ENCODE measurements around the gene CPD.
A peak's percentile ranks its signal among the peaks of the same experiment; 100 is the strongest.

CPD gene

DNA sequence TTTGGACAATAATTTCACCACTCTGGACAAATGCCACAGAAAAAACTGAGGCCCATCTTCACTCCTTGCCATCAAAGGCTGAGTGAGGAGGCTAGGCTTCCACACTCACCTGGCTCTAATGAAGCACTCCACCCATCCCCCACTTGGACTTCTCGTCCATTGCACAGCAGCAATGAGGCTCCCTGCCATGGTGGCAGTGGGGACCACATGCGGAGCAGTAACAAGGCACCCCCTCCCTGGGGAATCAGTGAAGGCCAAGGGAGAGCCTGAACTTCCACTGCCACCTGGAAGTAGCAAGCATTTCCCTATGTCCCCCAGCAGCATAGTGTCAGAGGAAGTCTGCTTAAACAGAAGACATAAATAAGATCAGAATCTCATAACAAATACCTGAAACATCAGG is 96.5 kb downstream of the CPD start:
- Histone ChIP-seq H4K91ac (ENCODE audit: low read depth, low read length) (no peak overlapping the region), H3K14ac (ENCODE audit: low read length) (no peak overlapping the region), H3K79me2 (ENCODE audit: control insufficient read depth, insufficient read depth, low read length, poor library complexity) (peaks cover 6% of the 10 kb centered on the region)

DNA sequence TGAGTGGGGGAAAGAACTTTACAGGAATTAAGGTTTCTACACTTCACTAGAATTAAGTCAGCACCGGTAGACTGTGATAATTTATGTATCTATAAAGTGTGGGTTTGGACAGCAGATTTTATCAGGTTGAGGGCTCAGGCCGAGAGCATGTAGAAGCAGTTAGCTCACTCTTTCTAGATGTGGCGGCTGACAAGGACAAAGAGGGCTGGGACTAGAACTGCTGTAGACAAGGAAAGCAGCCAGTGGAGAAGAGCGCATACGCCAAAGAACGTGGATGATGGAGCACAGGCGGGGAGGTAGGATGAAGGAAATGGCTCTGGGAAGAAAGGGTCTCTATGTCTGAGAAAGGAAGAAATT is 98.0 kb downstream of the CPD start:
- Histone ChIP-seq H3K27ac (ENCODE audit: low read depth, low read length) (no peak overlapping the region), H3K9me3 (ENCODE audit: insufficient read depth, low read depth, low read length) (no peaks in the 10 kb centered on the region), H3K18ac (ENCODE audit: low read length) (no peak overlapping the region), H3K4ac (ENCODE audit: low read depth, low read length) (peak overlapping the region; percentile 29), H4K8ac (ENCODE audit: low read depth, low read length) (peak overlapping the region; percentile 93), H3K36me3 (ENCODE audit: control insufficient read depth in 1 of 2, insufficient read depth in 2 of 2, low read length in 2 of 2) (peaks cover 10 to 12% of the 10 kb centered on the region in 2 experiments), H4K12ac (ENCODE audit: low read depth, low read length) (peak overlapping the region; percentile 82), H2BK120ac (ENCODE audit: insufficient read depth, low read length, poor library complexity) (peak overlapping the region; percentile 12), H2AK5ac (ENCODE audit: low read length) (no peak overlapping the region), H2BK12ac (ENCODE audit: low read length) (no peak overlapping the region), H4K91ac (ENCODE audit: low read depth, low read length) (peak overlapping the region; percentile 50), H3K4me1 (ENCODE audit: control insufficient read depth in 1 of 2, insufficient read depth in 2 of 2, low read length in 2 of 2) (no peaks in the 10 kb centered on the region), H3K79me2 (ENCODE audit: control insufficient read depth, insufficient read depth, low read length, poor library complexity) (peaks cover 6% of the 10 kb centered on the region), H3K14ac (ENCODE audit: low read length) (no peak overlapping the region), H2AFZ (ENCODE audit: insufficient read depth, low read length, poor library complexity) (peak overlapping the region; percentile 65), H3K27me3 (ENCODE audit: insufficient read depth, low read length) (no peaks in the 10 kb centered on the region), H3K4me2 (ENCODE audit: low read length) (peak overlapping the region; percentile 52), H3K23ac (ENCODE audit: low read length) (no peak overlapping the region), H3K9ac (ENCODE audit: low read length) (no peak overlapping the region), H3K79me1 (ENCODE audit: low read length) (peaks cover 9% of the 10 kb centered on the region), H3K4me3 (ENCODE audit: low read depth, low read length) (no peak overlapping the region), H2BK5ac (ENCODE audit: low read depth, low read length, poor library complexity) (no peak overlapping the region)
- WGBS (ENCODE audit: extremely low coverage, insufficient coverage, insufficient read length): no CpG with 5 or more reads among the region's 7 CpGs
- DNase-seq: peak in 1 of 2 donors; percentile 11

More for the DNA sequence above, 96.5 kb downstream of the CPD start:
- Histone ChIP-seq H3K9me3 (ENCODE audit: insufficient read depth, low read depth, low read length) (no peaks in the 10 kb centered on the region), H3K4me2 (ENCODE audit: low read length) (no peak overlapping the region), H2AFZ (ENCODE audit: insufficient read depth, low read length, poor library complexity) (no peak overlapping the region), H3K4me1 (ENCODE audit: control insufficient read depth in 1 of 2, insufficient read depth in 2 of 2, low read length in 2 of 2) (no peaks in the 10 kb centered on the region), H2BK12ac (ENCODE audit: low read length) (no peak overlapping the region), H3K9ac (ENCODE audit: low read length) (no peak overlapping the region), H3K4me3 (ENCODE audit: low read depth, low read length) (no peak overlapping the region), H3K79me1 (ENCODE audit: low read length) (peaks cover 9% of the 10 kb centered on the region), H3K23ac (ENCODE audit: low read length) (no peak overlapping the region), H3K36me3 (ENCODE audit: control insufficient read depth in 1 of 2, insufficient read depth in 2 of 2, low read length in 2 of 2) (peaks cover 4 to 8% of the 10 kb centered on the region in 2 experiments), H2BK5ac (ENCODE audit: low read depth, low read length, poor library complexity) (no peak overlapping the region), H2AK5ac (ENCODE audit: low read length) (peak overlapping the region; percentile 94), H3K4ac (ENCODE audit: low read depth, low read length) (no peak overlapping the region), H4K12ac (ENCODE audit: low read depth, low read length) (no peak overlapping the region), H3K18ac (ENCODE audit: low read length) (no peak overlapping the region), H4K8ac (ENCODE audit: low read depth, low read length) (peak overlapping the region; percentile 29), H3K27ac (ENCODE audit: low read depth, low read length) (no peak overlapping the region), H2BK120ac (ENCODE audit: insufficient read depth, low read length, poor library complexity) (no peak overlapping the region), H3K27me3 (ENCODE audit: insufficient read depth, low read length) (no peaks in the 10 kb centered on the region)
- no peak for DNase-seq
- WGBS (ENCODE audit: extremely low coverage, insufficient coverage, insufficient read length): no CpG with 5 or more reads among the region's 2 CpGs

DNA sequence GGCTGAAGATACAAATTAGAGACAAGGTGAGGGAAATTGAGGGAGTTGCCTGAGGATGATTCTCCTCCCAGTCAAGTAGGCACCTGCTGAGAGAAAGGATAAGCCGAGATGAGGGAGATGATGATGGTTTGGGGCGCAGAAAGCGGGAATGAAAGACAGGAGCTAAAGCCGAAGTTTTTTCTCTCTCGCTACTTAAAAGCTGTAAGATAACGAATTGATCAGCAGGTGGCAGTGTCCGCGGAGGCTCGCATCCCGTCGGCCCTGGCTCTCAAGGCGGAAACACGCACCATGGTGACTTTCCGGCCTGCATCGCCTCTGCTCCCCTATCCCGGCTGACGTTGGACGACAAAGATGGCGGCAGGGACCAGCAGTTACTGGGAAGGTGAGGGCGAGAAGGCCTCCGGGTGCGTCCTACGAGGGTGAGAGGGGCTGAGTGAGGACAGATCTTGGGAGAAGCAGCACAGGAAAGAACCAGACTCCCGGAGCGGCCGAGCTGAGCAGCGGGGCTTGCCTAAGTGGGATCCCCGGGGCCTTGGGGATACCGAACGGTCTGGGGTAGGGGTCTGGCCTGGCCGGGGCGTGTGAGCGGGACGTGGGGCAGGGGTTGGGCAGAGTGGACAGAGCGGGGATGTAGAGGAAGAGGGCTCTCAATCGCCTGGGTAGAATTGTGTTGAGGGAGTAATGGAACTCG is 98.5 kb downstream of the CPD start, which contains the start of gene GOSR1:
GOSR1 (plus strand) TSS at position 326 of the 691 bp plus-strand sequence; CDS start at position 352, 26 bp downstream.
- H2AK5ac ChIP-seq (ENCODE audit: low read length): peak within 1 kb of the TSS; percentile 5
- peak within 1 kb of the TSS; percentile 80 for H2AFZ ChIP-seq (ENCODE audit: insufficient read depth, low read length, poor library complexity)
- peaks cover 6% of the 10 kb centered on the region for H3K79me2 ChIP-seq (ENCODE audit: control insufficient read depth, insufficient read depth, low read length, poor library complexity)
- peak within 1 kb of the TSS; percentile 44 for H3K14ac ChIP-seq (ENCODE audit: low read length)
- H3K4me2 ChIP-seq (ENCODE audit: low read length): peak within 1 kb of the TSS; percentile 70
- H3K18ac ChIP-seq (ENCODE audit: low read length): peak within 1 kb of the TSS; percentile 60
- no peaks in the 10 kb centered on the region for H3K4me1 ChIP-seq (ENCODE audit: control insufficient read depth in 1 of 2, insufficient read depth in 2 of 2, low read length in 2 of 2)
- peak within 1 kb of the TSS; percentile 78 for H4K91ac ChIP-seq (ENCODE audit: low read depth, low read length)
- peaks cover 9% of the 10 kb centered on the region for H3K79me1 ChIP-seq (ENCODE audit: low read length)
- peak within 1 kb of the TSS; percentile 64 for H3K4ac ChIP-seq (ENCODE audit: low read depth, low read length)
- peak; percentile 95 to 99 for DNase-seq
- H3K4me3 ChIP-seq (ENCODE audit: low read depth, low read length): peak within 1 kb of the TSS; percentile 85
- no peak within 1 kb of the TSS for H3K23ac ChIP-seq (ENCODE audit: low read length)
- H3K36me3 ChIP-seq (ENCODE audit: control insufficient read depth in 1 of 2, insufficient read depth in 2 of 2, low read length in 2 of 2): peaks cover 11 to 12% of the 10 kb centered on the region in 2 experiments
- peak within 1 kb of the TSS; percentile 82 for H4K12ac ChIP-seq (ENCODE audit: low read depth, low read length)
- no peaks in the 10 kb centered on the region for H3K9me3 ChIP-seq (ENCODE audit: insufficient read depth, low read depth, low read length)
- H2BK5ac ChIP-seq (ENCODE audit: low read depth, low read length, poor library complexity): peak within 1 kb of the TSS; percentile 62
- no peaks in the 10 kb centered on the region for H3K27me3 ChIP-seq (ENCODE audit: insufficient read depth, low read length)
- H4K8ac ChIP-seq (ENCODE audit: low read depth, low read length): peak within 1 kb of the TSS; percentile 93
- no CpG with 5 or more reads among the region's 37 CpGs for WGBS (ENCODE audit: extremely low coverage, insufficient coverage, insufficient read length)
- H2BK12ac ChIP-seq (ENCODE audit: low read length): no peak within 1 kb of the TSS
- H3K27ac ChIP-seq (ENCODE audit: low read depth, low read length): peak within 1 kb of the TSS; percentile 7
- peak within 1 kb of the TSS; percentile 96 for H3K9ac ChIP-seq (ENCODE audit: low read length)
- peak within 1 kb of the TSS; percentile 56 for H2BK120ac ChIP-seq (ENCODE audit: insufficient read depth, low read length, poor library complexity)

DNA sequence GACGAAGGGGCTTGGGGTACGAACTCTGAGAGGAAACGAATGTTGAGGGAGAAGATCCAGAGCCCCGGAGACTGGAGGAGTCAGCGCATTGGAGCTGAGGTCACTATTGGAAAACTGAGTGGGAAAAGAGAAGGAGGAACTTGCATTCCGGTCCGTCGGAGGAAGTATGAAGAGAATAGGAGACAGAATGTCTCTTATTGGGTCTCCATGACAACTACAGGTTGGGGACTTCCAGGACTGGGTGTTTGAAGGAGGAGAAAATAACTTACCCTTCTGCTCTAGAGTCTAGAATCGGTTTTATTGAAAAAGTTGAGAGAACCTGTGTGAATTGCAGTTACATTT is 99.0 kb downstream of the CPD start:
- Histone ChIP-seq H2BK12ac (ENCODE audit: low read length) (no peak overlapping the region), H2AK5ac (ENCODE audit: low read length) (no peak overlapping the region)
- DNase-seq: peak; percentile 14 to 52

More for the DNA sequence above, 99.0 kb downstream of the CPD start:
- H3K23ac ChIP-seq (ENCODE audit: low read length): no peak overlapping the region
- H3K79me1 ChIP-seq (ENCODE audit: low read length): peaks cover 9% of the 10 kb centered on the region
- no CpG with 5 or more reads among the region's 9 CpGs for WGBS (ENCODE audit: extremely low coverage, insufficient coverage, insufficient read length)
- peak overlapping the region; percentile 80 for H2AFZ ChIP-seq (ENCODE audit: insufficient read depth, low read length, poor library complexity)
- H3K4me2 ChIP-seq (ENCODE audit: low read length): peak overlapping the region; percentile 70
- peaks cover 11 to 12% of the 10 kb centered on the region in 2 experiments for H3K36me3 ChIP-seq (ENCODE audit: control insufficient read depth in 1 of 2, insufficient read depth in 2 of 2, low read length in 2 of 2)
- peak overlapping the region; percentile 78 for H4K91ac ChIP-seq (ENCODE audit: low read depth, low read length)
- no peaks in the 10 kb centered on the region for H3K27me3 ChIP-seq (ENCODE audit: insufficient read depth, low read length)
- H3K4ac ChIP-seq (ENCODE audit: low read depth, low read length): peak overlapping the region; percentile 62
- H2BK120ac ChIP-seq (ENCODE audit: insufficient read depth, low read length, poor library complexity): peak overlapping the region; percentile 56
- peak overlapping the region; percentile 44 for H3K14ac ChIP-seq (ENCODE audit: low read length)
- peak overlapping the region; percentile 62 for H2BK5ac ChIP-seq (ENCODE audit: low read depth, low read length, poor library complexity)
- peaks cover 6% of the 10 kb centered on the region for H3K79me2 ChIP-seq (ENCODE audit: control insufficient read depth, insufficient read depth, low read length, poor library complexity)
- no peaks in the 10 kb centered on the region for H3K9me3 ChIP-seq (ENCODE audit: insufficient read depth, low read depth, low read length)
- no peaks in the 10 kb centered on the region for H3K4me1 ChIP-seq (ENCODE audit: control insufficient read depth in 1 of 2, insufficient read depth in 2 of 2, low read length in 2 of 2)
- H4K8ac ChIP-seq (ENCODE audit: low read depth, low read length): peak overlapping the region; percentile 82
- peak overlapping the region; percentile 85 for H3K4me3 ChIP-seq (ENCODE audit: low read depth, low read length)
- H4K12ac ChIP-seq (ENCODE audit: low read depth, low read length): peak overlapping the region; percentile 46
- peak overlapping the region; percentile 60 for H3K18ac ChIP-seq (ENCODE audit: low read length)
- peak overlapping the region; percentile 7 for H3K27ac ChIP-seq (ENCODE audit: low read depth, low read length)
- peak overlapping the region; percentile 96 for H3K9ac ChIP-seq (ENCODE audit: low read length)
